GM21526 (cell line): ENCODE data around the gene SEMA3F.
"Not testable (repeated sequence)": the region's sequence is repeated elsewhere in the genome, so short reads cannot be mapped to it uniquely, and the experiment has no call there.

Experiments
- ATAC-seq: cut with Tn5 transposase; IDR thresholded peaks from one replicate; pipeline ENCODE4 v1.9.1; 2021; ENCODE audit warnings: moderate library complexity; ENCODE audit not compliant: unreplicated experiment, low FRiP score

SEMA3F gene

DNA sequence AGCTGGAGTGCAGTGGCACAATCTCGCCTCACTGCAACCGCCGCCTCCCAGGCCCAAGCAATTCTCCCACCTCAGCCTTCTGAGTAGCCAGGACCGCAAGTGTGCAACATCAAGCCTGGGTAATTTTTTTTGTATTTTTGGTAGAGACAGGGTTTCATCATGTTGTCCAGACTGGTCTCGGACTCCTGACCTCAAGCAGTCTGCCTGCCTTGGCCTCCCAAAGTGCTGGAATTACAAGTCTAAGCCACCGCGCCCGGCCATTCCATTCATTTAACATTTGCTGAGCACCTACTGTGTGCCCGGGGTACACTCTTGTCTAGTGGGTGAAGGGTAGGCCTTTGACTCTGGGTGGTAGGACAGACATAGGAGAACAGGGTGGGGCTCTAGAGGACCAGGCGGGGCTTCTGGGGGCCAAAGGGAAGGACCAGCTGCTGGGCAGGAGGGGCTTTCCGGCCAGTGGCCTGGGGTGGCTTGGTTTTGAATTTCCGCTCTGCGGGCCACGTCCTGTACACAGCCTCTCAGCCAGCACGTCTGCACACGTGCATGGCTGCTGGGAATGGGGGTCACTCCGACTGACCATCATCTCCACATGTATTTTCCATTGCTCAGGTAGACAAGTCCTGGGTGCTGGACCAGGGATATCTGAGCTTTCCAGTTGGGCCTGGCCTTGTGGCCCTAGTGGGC, 52.4 kb downstream of the SEMA3F start:
- no peak for ATAC-seq

DNA sequence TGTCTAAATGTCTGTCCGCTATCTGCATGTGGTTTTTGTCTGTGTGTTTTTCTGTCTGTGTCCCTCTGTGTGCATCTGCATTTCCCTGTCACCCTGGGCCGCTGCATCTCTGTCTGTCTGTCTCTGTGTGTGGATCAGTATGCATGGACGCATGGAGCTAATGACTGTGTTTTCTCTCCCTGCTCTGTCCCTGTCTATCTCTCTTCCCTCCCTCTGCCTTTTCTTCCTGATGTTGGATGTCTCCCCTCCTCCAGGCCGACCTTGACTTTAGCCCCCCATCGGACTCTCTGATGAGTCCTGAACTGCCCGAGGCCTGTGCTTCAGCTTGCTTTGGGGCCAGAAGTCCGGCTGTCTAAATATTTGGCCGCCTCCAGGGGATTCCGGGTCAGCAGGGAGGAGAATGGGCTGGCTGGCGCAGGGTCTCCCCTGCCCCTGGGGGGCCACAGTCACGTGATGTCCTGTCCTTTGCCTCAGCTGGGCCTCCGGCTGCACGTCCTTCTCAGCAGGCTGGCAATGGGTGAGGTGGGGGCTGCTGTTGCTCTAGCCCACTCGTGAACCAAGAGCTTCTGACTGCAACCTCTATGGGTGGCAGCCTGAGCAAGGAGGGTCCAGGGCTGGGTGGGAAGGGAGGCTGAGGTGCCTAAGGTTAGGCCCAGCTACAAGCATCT, 53.7 kb downstream of the SEMA3F start:
- ATAC-seq, result no peak

DNA sequence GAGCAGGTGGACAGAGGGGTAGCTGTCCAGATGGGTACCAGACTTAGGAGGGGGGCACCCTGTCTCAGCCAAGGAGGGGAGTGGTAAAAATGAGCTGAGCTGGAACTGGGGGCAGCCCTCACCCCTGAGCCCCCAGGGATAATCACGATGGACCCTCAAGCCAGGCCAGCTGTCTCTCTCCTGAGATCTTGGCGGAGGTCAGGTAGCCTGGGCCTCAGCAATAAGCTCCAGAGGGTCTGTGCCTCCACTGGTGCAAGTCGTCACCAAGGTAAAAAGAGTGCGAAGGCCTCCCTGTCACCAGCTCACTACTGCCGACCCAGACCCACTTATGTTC, 55.0 kb downstream of the SEMA3F start:
- ATAC-seq, result no peak

DNA sequence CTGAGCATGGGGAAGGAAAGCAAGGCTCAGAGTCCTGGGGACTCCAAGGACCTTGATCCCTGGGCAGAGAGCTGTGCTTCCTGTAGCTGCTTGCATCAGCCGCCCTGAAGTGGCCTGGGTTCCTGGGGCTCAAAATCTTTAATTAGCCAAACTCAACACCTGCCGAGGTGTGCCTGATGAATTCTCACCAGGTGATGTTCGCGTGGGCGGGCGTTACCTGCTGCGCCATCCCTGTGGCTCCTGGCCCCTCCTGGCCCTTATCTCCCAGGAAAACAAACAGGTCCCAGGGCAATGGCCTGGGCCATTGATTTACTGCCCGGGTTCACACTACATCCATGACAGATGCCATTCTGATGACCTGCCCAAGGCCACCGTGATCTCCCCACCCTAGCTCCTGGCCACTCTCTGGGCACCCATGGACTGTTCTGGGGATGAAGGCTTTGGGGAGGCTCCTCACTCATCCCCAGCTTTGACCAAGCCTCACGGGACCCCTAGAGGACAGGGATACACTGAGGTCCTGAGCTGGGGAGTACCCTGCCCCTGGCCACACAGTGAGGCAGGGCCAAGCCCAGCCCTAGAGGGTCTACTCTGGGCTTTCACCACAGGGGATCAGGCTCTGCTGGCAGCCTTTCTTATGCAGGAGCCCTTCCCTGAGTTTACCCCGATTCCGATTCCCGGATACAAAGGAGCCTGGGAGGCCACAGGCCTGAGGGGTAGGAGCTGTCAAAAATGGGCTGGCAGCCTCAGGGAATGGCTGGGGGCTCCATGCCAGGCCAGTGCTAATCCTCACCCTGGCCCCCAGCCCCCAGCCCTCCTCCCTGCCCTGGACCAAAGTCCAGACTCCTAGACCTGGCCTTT, 55.6 kb downstream of the SEMA3F start:
- ATAC-seq, result no peak

DNA sequence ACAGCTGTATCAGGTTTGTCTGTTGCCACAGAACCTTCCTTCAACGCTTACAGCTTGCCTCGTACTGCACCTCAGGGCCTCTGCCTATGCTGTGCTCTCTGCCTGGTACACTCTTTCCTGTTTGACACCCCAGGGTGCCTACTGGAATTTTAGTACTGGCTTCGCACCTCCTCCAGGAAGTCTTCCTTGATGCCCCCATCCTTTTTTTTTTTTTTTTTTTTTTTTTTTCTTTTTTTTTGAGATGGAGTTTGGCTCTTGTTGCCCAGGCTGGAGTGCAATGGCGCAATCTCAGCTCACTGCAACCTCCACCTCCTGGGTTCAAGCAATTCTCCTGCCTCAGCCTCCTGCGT, 56.2 kb downstream of the SEMA3F start:
- ATAC-seq, result not testable (repeated sequence)

DNA sequence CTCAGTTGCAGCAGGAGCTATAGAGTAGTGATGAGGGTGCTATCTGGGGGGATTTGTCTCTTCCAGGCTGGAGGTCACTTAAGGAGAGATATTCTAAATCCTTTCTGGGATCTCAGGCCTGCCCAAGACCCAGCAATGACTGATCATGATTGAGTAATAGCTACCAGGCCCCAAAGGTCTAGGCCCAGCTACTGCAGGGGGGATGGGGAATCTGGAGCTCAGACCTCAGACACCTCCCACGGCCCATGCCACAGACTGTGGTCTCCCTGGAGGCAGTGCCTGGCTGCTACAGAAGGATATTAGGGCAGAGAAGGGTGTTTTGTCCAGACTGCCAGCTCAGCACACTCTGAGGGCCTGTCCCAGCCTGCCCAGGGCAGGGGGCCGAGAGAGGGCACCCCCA, 56.8 kb downstream of the SEMA3F start:
- ATAC-seq, result no peak

DNA sequence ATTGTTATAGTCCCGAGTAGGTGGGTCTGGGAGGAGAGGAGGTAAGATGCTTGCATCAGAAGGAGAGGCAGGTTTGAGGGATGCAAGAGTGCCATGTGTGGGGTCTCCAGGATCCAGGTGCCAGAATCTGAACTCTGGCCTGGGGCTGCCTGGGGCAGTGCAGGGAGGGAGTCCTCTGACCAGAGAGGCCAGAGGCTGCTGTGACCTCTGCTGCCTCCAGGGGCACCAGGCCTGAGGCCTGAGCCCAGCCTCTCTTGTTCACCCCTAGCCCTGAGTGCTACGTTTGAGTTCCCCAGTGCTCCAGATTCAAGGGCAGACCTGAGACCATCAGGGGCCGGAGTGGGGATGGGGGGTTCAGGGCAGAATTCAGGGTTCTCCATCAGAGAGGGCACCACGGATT, 57.4 kb downstream of the SEMA3F start:
- ATAC-seq, result no peak

DNA sequence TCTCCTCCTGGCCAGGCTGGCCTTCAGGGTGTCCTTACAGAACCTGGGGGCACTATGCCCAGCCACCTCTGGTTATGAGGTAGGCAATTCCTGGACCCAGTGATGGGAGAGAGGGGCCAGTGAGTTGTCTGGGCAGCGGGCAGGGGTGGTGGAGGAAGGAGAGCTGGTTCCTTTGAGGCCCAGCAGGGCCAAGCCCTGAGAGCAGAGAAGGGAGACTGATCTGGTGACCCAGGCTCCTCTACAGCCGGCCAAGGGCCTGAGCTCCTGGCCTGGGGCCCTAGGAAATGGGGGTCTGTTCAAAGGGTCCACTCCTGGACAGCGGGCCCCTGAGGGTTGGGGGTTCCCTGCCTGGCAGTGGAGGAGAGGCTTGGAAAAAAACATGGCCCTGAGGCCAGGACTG, 57.8 kb downstream of the SEMA3F start:
- no peak for ATAC-seq

DNA sequence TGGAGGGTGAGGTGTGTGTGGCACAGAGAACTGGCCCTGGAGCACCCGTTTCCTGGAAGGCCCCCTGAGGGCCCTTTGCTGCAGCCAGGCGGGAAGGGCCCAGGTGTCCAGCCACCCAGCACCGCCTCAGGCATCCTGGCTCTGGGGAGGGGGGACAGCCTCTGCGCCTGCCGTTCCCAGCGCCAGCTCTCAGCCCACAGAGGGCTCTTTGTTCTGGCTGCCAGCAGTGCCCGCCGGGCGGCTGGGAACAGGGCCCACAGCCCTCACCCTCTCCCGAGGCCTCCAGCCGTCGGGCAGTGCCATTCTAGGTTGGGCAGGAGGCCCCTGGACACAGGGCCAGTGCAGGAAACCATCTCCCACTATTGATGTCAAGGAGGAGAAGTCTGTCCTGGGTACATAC, 58.2 kb downstream of the SEMA3F start:
- ATAC-seq, result no peak

DNA sequence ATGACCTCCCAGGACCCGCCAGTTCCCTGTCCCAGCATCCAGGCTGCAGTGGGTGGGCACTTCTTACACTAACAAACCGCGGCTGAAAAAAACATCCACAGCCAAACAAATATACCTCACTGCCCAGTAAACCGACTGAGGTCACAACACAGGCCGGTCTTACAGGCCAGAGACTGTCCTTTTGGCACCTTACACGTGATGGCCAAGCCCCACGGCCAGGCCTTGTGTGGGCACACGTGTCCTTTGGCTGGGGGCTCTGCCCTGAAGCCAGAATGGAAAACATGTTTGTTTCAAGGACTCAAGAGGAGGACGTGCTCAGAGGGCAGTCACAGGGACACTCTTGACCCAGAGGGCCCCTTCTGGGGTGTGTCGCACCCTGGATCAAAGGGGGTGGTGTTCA, 59.7 kb downstream of the SEMA3F start:
- ATAC-seq, result no peak

DNA sequence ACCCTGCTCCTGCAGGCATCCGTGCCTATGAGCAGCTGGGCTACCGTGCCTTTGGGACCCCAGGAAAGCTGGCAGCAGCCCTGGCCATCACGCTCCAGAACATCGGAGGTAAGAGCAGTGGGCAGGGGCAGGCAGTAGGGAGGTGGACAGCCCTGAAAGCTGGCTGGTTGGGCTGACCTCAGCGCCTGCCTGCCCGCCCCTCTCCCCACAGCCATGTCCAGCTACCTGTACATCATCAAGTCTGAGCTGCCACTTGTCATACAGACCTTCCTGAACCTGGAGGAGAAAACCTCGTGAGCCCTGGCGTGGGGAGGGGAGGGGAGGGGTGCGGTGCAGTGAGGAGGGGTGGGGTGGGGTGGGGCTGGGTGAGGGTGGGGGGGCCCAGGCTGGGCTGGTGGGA, 60.4 kb downstream of the SEMA3F start:
- no peak for ATAC-seq

DNA sequence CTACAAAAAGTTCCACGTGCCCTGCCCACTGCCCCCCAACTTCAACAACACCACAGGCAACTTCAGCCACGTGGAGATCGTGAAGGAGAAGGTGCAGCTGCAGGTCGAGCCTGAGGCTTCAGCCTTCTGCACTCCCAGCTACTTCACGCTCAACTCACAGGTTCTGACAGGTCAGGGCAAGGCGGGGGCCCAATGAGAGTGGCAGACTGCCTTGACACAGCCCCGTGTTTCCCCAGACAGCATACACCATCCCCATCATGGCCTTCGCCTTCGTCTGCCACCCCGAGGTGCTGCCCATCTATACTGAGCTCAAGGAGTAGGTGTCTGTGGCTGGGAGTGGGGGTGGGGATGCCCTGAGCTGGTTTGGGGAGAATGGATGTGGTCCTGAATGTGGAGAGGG, 62.6 kb downstream of the SEMA3F start:
- ATAC-seq, result no peak

DNA sequence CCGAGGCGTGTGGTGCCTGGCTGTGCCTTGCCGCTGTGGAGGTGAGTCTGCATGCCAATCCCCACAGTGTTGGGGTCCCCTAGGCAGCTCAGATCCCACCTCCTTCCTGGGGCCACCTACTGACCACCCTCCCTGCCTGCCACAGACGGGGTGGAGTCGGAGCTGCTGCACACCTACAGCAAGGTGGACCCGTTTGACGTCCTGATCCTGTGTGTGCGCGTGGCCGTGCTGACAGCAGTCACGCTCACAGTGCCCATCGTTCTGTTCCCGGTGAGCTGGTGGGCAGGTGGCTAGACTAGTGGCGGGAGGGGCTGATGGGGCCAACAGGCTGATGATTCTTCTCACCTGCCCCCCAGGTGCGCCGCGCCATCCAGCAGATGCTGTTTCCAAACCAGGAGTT, 63.3 kb downstream of the SEMA3F start:
- ATAC-seq, result no peak

DNA sequence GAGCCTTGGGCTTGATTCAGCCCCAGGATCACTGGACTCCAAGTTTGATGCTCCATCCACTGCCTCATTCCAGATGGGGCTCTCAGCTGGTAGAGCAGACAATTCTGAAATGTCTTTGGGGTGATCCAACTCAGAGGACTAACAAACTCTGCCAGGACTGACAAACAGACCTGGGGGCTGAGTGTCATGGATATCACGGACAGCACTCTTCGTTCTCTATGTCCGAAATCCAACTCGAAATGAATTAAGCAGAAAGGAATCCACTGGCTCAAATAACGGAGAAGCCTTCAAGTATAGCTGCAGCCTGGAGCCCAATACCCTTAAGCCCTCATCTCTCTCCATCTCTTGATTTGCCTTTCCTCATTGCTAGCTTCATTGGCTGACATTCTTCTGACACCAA, 64.2 kb downstream of the SEMA3F start:
- ATAC-seq, result no peak

DNA sequence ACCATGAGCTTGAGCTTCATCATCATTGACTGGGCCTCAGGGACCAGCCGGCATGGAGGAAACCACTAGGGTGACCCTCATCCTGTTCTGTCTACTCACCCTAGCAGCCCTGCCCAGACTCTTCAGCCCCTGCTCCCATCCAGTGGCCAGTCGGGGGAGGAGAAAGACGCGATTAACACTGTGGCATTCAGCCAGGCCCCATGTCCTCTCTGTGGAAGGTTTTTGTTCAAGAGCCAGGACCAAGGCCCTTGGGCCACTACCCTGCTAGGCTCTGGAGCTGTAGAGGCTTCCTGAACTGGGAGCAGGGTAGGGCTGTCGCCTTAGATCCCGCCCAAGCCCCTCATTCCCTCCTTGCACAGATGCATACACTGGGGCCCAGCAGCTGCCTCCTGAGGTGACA, 65.0 kb downstream of the SEMA3F start:
- no peak for ATAC-seq

DNA sequence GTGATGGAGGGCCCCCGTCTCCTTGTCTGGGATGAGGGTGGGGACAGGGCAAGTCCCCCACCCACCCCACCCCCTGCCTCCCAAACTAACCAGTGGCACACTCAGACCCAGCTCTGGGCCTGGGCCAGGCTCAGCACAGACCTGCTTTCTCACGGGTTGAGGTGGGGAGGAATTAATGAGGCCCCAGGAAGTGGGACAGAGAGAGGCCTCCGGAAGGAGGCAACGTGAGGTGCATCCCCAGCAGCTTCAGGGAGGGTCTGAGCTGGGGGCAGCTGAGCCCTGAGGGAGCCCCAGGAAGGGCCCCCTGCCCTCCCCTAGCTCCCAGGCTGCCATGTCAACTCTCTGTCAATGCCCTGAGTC, 65.9 kb downstream of the SEMA3F start:
- no peak for ATAC-seq

DNA sequence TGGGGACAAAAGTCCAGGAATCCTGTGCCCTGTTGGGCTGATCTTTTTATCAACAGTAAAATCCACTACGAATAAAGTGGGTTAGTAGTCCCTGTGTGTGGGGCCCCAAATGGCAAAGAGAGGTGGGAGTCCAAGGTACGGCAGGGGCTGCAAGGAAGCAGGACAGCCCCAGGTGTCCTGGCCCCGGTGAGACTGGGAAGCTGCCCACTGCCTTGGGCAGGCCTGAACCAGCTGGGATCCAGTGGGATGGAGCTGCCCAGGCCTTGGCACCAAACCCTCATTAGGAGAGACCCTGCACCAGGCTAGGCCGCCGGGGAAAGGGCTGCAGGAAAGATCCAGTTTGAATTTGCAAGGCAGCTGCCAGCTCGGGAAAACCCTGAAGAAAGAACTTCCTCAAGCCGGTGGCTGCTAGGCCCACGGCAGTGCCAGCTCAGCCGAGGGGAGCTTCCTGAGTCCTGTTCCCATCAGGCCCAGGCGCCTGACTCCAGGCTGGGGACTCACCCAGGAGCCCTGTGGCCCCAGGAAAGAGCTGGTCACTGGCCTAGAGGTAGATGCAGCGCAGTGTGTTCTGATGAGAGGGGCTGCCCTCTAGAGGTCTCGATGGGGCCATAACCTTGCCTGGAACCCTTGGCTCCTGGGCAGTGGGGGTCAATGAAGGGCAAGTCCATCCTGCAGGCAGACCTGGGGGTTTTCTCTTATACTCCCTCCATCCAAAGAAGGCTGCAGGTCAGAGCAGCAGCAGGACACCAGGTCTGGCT, 66.5 kb downstream of the SEMA3F start:
- no peak for ATAC-seq

DNA sequence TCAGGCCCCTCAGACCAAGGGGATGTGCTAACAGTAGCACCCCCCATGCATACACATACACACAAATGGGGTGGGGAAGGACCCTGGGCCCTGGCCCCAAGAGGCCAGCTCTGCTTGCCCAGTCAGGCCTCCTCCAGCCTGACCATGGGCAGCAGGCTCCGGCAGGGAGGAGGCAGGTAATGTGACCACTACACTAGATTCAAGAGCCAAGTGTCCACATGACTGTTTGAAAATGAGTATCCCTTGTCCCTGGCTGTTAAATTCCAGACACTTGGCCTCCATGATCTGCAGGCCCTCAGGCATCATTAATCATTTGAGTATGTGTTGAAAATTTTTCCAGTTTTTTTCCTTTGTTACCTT, 67.0 kb downstream of the SEMA3F start:
- ATAC-seq, result no peak

DNA sequence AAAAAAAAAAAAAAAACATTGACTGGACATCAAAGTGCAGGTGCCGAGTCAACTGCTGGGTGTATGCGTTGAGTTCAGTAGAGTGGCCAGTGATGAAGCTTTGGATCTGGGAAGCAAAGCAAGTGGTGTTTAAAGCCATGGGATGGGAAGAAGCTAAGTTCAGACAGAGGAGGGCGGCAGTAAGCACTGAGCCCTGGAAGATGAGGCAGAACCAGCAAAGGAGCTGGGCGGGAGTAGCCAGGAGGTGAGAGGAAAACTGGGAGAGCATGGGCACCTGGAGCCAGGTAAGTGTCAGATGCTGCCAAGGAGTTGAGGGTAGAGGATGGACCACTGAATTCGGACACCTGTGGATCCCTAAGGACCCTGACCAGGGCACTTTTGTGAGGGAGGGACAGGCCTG, 69.5 kb downstream of the SEMA3F start:
- ATAC-seq, result no peak

DNA sequence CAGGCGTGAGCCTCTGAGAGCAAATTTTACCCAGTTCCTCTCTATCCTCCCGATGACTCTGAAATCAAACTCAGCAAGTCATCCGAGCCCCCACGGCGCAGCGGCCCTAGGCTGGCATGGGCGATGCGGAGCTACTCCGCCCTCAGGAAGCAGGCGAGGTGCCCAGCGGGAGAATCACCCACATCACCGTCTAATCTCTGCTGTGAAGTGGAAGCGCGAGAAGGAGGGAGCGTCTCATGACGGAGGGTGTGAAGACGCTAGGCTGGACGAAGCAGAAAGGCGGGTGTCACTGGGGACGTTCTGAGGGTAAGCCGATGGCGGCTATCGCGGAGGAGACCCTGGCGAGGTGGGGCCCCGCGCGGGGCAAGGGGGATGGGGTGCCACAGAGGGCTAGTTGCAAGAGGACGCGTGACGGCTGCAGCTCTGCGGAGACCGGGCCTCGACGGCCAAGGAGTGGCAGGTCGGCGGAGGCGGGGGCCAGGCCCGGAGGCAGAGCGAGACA, 71.8 kb downstream of the SEMA3F start:
- ATAC-seq, result peak; percentile 18
